Stimulated activated CD4-positive, alpha-beta T cell treated with anti-CD3 and anti-CD28 coated beads, Interleukin-4, amount 100 ng/mL, for 24 hours (primary cell): ENCODE results near the gene RSAD2.

Experiments used
- DNase-seq: peaks from one replicate; pipeline ENCODE4 v3.0.0-alpha.2; 2020

RSAD2 gene

DNA sequence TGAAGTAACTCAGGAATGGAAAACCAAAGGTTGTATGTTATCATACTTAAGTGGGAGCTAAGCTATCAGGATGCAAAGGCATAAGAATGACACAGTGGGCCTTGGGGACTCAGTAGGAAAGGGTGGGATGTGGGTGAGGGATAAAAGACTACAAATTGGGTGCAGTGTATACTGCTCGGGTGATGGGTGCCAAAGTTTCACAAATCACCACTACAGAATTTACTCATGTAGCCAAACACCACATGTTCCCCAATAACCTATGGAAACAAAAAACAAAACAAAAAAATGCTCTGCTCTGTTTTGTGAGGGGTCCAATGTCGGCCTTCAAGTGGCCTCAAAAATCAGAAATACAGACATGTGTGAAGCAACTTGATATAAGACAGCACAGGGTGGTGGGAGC lies 30.7 kb downstream of the RSAD2 start:
- DNase-seq, result no peak

DNA sequence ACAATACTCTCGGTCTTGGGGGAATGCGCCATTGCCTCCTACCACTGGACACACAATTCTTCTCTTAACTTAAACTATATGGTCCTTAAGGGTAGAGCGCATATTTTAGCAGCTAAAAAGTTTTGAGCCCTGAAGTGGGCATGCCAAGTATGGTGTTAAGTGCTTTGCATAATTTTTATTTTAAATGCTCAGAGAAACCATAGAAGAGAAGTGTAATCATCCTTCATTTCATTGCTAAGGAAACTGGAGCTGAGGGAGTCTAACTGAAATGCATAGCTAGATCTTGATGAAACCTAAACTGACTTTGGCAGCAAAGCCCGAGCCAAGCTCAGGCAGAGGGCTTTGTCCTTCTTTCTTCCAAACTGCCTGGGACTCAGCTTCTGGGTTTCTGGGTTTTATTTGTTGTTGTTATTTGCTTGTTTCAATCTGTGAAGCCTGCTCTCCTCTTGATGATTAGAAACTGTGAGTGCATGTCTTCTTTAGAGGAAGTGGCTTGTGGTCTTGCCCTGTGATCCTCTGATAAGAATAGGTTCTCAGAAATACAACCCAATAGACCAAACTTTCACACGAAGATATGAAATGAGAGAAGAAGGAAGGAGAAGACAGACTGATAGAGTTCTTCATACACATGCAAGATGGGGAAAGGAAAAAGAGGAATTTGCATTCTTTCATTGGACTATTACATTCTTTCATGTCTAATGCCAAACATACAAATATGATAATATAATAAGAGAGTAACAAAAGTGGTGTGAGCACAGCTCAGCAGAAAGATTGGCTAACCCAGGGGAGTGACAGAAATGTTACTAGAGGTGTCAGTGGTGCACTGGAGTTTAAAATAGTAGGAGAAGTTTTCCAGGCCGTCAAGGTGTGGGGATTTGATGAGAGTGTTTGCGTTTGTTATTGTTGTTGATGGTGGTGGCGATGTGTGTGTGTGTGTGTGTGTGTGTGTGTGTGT lies 32.1 kb downstream of the RSAD2 start:
- DNase-seq, result peak; percentile 38

DNA sequence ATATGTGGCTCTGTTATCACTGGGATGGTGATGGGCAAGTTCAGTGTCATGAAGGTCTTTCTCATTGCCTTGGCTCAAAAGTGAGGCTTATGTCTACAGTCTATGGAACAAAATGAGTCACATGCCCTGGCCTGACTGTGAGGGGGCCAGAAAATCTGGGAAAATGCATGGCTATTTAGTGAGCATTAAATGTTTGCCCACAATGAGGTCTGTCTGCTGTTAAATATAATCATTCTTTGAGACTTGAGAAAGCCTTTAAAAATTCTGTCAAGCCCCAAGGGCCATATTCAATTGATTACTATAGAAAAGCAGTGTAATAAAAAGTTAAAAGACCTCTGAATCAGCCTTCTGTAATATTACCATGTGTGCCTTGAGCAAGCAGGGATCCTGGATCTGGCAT lies 34.1 kb downstream of the RSAD2 start:
- DNase-seq, result no peak

- peak; percentile 63 for DNase-seq
Measured at GRCh38 chr2:6913415-6914157, 36.0 kb downstream of the RSAD2 start.

- DNase-seq, result peak; percentile 31
Measured at GRCh38 chr2:6914828-6915227, 37.3 kb downstream of the RSAD2 start.

DNA sequence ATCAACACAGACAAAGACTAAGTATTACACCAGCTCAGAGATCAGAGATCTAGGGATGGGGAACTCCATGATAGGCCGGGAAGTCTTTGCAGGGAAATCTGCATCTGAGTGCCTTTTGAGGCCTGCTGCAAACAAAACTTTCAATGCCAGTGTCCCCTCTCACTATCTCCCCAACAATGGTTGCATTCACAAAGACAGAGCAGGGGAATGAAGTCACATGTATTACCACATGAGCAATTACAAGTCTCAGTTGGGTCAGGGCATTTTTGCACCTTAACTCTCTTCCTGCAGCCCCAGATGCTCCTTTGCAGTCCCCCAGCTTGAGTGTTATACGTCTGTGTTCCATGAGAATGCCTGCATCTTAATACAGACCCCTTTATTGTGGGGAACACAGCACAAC lies 37.8 kb downstream of the RSAD2 start:
- DNase-seq, result no peak

- no peak for DNase-seq
Measured at GRCh38 chr2:6916224-6916623, 38.6 kb downstream of the RSAD2 start.

GRCh38 chr2:6916736-6917070 lies 39.1 kb downstream of the RSAD2 start:
- DNase-seq, result no peak

- peak; percentile 72 for DNase-seq
Measured at GRCh38 chr2:6917071-6917760, 39.6 kb downstream of the RSAD2 start, which contains the start of gene RNF144A. RNF144A (plus strand) TSS chr2:6917412; CDS start chr2:6996927, 79,515 bp downstream.

DNA sequence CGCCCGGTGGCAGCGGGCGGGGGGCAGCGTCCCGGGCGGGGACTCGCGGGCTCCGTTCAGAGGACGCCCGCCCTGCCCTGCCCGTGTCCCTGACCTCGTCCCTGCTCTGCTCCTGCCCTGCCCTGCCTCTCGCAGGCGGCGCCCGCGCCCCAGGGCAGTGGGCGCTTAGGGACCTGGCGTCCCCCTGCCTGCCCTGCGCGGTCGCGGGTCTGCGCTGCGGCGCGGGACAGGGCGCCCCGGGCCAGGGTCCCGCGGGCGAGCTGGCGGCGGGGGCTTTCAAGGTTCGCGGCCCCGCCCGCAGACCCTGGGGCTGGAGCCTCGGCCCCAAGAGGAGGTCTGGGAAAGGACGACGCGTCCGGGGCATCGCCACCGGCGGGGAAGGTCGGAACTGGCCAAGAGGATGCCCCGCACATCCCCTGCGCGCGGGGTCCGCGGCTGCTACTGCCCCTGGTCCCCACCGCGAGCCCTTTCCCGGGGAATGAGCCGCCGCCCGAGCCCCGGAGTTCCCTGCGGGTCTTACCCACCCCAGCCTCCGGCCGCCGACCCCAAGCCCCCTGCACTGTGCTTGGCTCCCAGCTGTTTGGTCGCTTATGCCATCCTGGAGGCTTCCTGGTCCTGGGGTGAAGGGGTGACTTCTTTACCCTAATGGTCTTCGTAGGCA lies 40.3 kb downstream of the RSAD2 start:
- no peak for DNase-seq

GRCh38 chr2:6919901-6920742 lies 42.5 kb downstream of the RSAD2 start:
- no peak for DNase-seq

DNA sequence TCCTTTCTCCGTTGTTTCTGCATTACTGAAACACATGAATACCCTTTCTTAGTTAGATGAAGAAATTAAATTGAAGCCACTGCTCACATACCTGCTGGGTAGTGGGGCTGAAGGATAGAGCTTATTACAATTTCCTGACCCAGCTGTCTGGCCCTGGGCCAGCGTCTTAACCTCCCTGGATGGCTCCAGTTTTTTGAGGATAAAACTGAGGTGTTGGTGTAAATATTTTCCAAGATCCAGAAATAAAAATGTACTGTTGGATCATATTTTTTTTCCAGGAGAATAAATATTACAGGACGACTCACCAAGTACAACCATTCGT lies 43.1 kb downstream of the RSAD2 start:
- no peak for DNase-seq

- DNase-seq, result no peak
Measured at GRCh38 chr2:6921321-6921922, 43.8 kb downstream of the RSAD2 start.

DNA sequence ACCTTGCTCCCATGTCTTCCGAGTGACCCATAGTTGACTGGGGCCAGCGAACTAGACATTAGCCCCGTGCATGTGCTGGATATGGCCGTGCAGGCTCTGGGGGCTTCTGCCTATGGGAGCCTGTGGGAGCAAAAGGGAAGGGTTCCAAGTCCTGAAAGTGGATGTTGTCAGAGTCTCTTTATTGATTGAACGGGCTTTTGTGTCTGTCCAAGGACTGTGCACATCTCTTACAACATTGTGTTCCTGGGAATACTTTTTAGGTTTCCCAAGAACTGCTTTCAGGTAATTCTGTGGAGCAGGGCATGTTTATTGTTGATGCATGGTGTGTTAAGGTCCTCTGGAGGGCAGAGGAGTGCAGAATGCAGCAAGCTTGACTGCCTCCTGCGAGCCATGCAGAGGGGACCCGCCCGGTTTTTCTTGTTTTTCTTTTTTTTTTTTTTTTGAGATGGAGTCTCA lies 44.7 kb downstream of the RSAD2 start:
- DNase-seq, result no peak

DNA sequence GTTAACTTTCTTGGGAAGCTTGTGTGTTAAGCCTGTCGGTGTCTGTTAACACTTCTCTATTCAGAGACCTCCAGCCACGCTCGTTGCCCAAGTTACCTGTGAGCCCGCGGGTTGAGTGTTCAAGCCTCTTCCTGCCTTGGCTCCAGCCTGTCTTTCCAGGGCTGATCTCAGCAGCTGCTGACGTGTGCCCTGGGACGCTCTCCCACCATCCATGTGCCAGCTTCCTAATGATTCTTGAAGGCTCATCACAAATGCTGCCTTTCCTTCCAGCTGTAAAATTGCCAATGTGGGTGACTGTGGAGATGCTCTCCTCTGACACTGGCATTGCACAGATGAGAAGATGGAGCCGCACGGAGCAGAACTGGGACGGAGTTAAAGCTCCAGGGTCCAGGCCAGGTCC lies 45.7 kb downstream of the RSAD2 start:
- DNase-seq, result no peak

DNA sequence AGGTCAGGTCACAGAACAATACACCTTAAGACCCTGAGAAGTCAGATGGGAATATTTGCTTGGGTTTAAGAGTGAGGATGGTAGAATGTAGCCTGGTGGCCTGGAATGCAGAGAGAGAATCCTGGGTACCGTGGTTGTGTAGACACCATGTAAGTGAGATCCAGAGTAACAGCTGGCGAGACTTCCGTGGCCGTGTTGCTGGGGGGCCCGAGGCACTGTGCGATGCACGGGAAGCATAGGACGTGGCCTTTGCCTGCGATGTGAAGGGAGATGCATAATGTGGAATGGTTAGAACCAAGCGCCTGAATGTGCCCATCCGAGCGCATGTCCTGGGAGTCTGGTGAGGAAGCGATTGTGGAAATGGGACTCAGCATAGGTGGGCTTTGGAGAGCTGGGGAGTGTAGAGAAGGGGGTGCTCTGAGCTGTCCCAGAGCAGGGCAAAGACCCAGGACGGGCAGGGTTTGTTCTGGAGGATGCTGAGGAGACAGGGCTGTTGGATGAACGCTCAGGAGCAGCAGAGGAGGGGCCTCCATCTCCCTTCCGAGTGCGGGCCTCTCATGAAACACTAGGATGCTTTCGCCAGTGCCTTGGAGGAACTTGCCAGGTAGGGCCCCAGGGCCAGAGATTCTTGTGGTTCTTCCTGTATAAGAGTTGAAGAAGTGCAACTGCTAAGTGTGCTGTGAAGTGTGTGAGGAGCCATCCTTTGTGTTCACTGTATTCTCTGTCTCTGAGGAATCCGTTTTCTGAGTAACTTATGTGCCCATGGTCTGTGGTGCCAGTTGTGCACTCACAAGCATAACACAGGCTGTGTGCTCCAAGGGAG lies 46.7 kb downstream of the RSAD2 start:
- DNase-seq, result no peak

GRCh38 chr2:6924924-6925409 lies 47.4 kb downstream of the RSAD2 start:
- DNase-seq, result no peak

DNA sequence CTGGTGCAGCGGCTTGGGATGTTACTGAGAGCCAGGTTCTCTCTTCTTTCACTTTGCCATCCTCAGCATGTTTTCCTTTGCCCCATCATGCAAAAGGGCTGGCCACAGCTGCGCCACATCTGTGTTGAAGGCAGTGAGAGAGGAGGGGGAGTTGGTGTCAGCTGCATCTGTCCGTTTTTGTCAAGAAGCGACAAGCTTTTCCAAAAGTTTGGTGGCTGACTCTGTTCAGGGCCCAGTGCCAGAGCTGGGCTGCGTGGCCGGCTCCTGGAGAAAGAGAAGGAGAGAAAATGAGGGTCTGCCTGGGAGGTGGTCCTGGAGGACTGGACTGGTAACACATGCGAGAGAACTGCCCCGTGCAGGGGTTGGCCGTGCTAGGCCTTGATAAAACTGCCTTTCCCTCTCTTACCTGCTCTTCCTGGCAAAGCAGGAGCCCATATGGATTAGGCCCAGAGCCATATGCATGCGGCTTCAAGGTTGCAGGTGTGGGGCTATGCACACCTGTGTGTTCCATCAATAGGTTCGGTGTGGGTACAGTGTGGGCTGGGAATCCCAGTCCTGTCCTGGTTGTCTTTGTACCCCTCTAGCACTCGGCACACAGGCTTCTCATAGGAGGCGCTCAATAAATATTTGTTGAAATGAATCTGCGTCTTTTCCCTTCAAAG lies 48.6 kb downstream of the RSAD2 start:
- DNase-seq, result no peak

DNA sequence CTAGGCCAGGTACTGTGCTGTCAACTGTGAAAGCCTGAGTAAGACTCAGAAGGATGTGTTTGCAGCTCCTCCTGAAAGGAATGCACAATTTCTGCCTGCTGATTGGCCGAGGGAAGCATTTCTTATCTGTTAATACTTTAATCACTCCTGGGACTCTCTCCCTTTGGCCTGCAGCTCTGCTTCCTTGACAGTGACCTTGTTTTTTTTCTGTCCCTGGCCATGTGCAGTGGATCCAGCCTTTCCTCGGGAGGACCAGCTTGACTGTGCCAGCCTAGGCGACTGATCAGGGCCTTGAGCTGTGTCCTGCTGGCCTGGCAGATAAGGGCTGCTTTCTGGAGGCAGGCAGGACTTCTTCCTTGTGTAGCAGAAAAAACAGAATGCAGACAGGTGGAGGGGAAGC lies 49.6 kb downstream of the RSAD2 start:
- no peak for DNase-seq

DNA sequence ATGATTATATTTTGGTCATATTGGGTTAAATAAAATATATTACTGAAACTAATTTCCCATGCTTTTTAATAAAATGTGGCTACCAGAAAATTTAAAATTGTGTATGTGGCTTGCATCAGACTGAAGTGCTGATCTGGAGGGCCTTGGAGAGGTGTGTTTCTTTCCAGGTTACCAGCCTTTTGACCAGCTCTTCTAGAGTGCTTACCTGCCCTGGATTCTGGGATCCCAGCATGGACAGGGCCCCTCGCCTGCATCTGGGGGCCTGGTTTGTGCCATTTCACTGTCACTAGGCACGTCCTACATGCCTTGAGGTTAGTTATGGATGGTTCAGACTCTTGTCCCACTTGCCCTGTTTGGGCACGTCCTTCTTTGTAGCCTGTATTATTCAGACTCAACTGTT lies 50.2 kb downstream of the RSAD2 start:
- DNase-seq, result no peak
